Muscle layer of duodenum (tissue), 2 donors: ENCODE results near the gene ZNF248.
A peak's percentile ranks its signal among the peaks of the same experiment; 100 is the strongest.

Source experiments
- H3K27ac ChIP-seq: one replicate; pipeline ENCODE4 v1.7.0; 2013; ENCODE audit warnings: mild to moderate bottlenecking, low read length
- H3K27me3 ChIP-seq: one replicate; pipeline ENCODE4 v1.7.0; 2013; ENCODE audit warnings: low read depth, mild to moderate bottlenecking, control low read depth, low read length
- H3K36me3 ChIP-seq, 2 donors: one replicate each; pipeline ENCODE4 v1.7.0; 2013; ENCODE audit warnings: low read length in 2 of 2, control low read depth in 1 of 2, mild to moderate bottlenecking in 1 of 2; ENCODE audit not compliant: insufficient read depth in 2 of 2, control insufficient read depth in 1 of 2
- H3K4me1 ChIP-seq, 2 donors: one replicate each; pipeline ENCODE4 v1.7.0; 2013; ENCODE audit warnings: low read length in 2 of 2, mild to moderate bottlenecking in 2 of 2, control low read depth in 1 of 2, moderate library complexity in 1 of 2; ENCODE audit not compliant: insufficient read depth in 2 of 2, control insufficient read depth in 1 of 2
- H3K4me3 ChIP-seq, 2 donors: one replicate each; pipeline ENCODE4 v1.7.0; 2013; ENCODE audit warnings: low read length in 2 of 2, low read depth in 1 of 2, mild to moderate bottlenecking in 1 of 2
- H3K9me3 ChIP-seq, 2 donors: one replicate each; pipeline ENCODE4 v1.7.0; 2013; ENCODE audit warnings: low read length in 2 of 2, control low read depth in 1 of 2, mild to moderate bottlenecking in 1 of 2; ENCODE audit not compliant: control insufficient read depth in 1 of 2
- donor health status: healthy.

ZNF248 gene

DNA sequence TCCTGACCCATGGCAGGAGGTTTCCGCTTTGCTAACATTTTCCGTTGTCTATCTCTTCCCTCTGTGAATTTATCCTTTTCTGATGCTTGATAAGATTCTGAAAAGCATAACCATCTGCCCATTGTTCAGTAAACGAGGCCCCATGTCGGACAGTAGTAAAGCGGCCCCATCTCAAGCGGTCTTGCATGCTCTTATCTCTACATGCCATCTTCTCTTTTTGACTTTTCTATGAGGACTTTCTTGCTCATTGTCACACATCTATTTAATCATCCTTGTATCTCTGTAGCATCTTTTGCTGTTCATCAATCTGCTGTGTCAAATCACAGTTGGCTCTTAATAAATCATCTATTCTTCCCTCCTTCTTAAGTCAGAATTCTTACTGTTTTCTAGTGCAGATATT, 37.6 kb downstream of the ZNF248 start:
- Histone ChIP-seq H3K36me3 (no peaks in the 10 kb centered on the region), H3K27me3 (no peaks in the 10 kb centered on the region), H3K9me3 (peaks cover 16% of the 10 kb centered on the region in 2 donors), H3K4me1 (no peaks in the 10 kb centered on the region), H3K27ac (no peak overlapping the region), H3K4me3 (no peak overlapping the region)

DNA sequence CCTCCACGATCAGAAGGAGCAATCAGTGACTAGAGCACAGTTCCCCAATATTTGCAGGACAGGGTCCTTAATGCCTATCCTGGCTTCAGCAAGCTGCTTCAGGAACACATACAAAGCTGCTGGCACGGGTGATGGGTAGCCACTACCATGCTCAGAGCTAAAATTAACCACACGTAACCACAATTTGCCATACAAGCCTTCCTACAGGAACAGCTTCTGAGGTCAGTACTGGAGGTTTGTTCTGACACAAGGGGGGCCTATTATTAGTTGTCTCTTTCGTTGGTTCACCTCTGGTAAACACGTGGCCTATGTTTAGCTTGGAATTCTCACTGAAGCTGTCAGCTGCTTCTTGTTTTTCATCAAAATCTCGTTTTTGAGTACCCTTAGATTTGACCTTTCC, 41.1 kb downstream of the ZNF248 start:
- Histone ChIP-seq H3K27ac (no peak overlapping the region), H3K9me3 (peaks cover 23 to 46% of the 10 kb centered on the region in 2 donors), H3K36me3 (peaks cover 0 to 11% of the 10 kb centered on the region in 2 donors), H3K27me3 (no peaks in the 10 kb centered on the region), H3K4me1 (no peaks in the 10 kb centered on the region), H3K4me3 (peak overlapping the region in 1 of 2 donors; percentile 17)

DNA sequence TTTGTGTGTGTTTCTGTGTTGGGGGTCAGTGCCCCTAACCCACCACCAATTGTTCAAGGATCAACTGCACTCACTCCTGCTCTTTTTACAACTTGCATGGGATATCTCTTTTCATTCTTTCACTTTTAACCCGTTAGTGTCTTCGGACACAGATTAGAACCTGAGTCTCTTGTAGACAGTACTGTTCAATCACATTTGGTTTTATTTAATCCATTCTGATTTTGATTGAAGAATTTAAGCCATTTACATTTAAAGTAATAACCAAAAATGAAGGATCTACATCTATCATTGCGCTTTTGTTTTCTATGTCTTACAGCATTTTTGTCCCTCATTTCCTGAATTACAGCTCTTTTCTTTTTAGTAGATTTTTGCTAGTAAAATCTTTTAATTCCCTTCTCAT, 43.6 kb downstream of the ZNF248 start:
- Histone ChIP-seq H3K27me3 (no peaks in the 10 kb centered on the region), H3K9me3 (peaks cover 23 to 52% of the 10 kb centered on the region in 2 donors), H3K36me3 (peaks cover 0 to 11% of the 10 kb centered on the region in 2 donors), H3K4me3 (no peak overlapping the region), H3K4me1 (no peaks in the 10 kb centered on the region), H3K27ac (no peak overlapping the region)

DNA sequence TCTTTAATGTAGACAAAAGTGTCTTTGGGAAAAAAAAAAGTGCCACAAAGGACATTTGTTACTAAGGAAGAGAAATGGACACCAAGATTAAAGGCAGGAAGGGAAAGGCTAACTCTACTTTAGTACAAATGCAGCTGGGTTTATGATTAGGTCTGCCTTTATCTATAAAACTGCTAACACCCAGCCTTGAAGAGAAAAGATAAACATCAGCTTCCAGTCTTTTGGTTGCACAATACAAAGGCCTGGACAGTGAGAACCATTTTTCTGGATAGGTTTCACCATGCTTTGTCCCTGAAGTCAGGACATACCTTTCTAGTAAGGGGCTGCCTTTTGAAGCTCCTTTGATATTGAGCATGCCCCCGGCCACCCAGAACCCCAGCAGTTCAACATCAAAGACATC, 45.1 kb downstream of the ZNF248 start:
- no peaks in the 10 kb centered on the region for H3K4me1 ChIP-seq
- no peak overlapping the region for H3K27ac ChIP-seq
- no peaks in the 10 kb centered on the region for H3K27me3 ChIP-seq
- peaks cover 0 to 11% of the 10 kb centered on the region in 2 donors for H3K36me3 ChIP-seq
- H3K4me3 ChIP-seq, result no peak overlapping the region
- H3K9me3 ChIP-seq, result peaks cover 23 to 49% of the 10 kb centered on the region in 2 donors

DNA sequence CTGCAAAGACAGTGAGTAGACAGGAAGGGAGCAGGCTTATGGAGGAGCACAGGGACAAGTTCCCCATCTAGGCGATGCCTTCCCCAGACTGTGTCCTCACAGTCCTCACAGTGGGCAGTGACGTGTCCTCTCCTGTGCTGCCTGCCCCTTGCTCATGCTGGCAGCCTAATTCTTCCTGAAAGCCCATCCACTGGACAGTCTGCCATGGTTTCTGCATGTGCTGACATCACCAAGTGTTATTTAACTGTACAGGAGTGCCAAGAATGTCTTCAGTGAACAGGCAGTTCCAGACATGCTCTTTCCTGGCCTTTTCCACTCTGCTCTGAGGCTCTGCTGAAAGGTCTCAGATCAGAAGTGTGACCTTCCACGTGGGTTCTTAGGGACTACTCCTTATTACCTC, 54.1 kb downstream of the ZNF248 start:
- Histone ChIP-seq H3K27ac (no peak overlapping the region), H3K9me3 (no peaks in the 10 kb centered on the region), H3K36me3 (peaks cover 0 to 16% of the 10 kb centered on the region in 2 donors), H3K4me1 (no peaks in the 10 kb centered on the region), H3K4me3 (no peak overlapping the region), H3K27me3 (no peaks in the 10 kb centered on the region)

DNA sequence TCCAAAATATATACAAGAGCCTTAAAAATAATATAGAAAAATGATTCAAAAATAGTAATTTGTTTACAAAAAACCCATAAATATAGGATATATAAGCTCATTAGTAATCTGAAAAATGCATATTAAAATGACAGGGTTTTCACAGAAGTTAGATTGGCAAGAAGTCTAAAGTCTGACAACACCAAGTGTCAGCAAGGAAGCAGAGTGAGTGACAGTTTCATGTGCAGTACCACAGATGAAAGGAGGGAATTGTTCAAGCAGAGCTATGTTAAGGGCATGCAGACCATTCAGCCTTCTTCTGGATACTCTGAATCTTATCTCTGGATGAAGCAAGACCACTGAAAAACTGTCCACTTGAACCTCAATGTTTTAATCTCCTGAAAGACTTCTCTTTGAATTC, 55.9 kb downstream of the ZNF248 start:
- H3K27ac ChIP-seq, result no peak overlapping the region
- no peak overlapping the region for H3K4me3 ChIP-seq
- H3K36me3 ChIP-seq, result peaks cover 0 to 16% of the 10 kb centered on the region in 2 donors
- no peaks in the 10 kb centered on the region for H3K27me3 ChIP-seq
- H3K4me1 ChIP-seq, result no peaks in the 10 kb centered on the region
- no peaks in the 10 kb centered on the region for H3K9me3 ChIP-seq

DNA sequence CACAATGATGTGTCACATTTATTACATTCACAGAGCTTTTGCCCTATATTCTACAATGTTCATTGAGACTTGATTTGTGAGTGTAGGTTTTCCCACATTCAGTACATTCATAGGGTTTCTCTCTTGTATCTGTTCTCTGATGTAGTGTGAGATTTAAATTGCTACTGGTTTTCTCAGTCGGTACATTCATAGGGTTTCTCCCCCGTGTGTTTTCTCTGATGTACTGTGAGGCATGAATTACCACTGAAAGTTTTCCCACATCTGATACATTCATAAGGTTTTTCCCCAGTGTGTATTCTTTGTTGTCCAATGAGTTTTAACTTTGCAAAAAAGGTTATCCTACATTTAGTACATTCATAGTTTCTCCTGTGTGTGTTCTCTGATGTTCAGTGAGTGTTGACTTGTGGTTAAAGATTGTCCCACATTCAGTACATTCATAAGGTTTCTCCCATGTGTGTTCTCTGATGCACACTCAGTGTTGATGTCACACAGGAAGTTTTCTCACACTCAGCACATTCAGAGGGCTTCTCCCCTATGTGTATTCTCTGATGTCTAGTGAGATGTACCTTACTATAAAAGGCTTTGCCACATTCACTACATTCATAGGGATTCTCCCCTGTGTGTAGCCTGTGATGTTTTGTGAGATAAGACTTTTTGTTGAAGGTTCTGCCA, 63.0 kb downstream of the ZNF248 start:
- no peak overlapping the region for H3K4me3 ChIP-seq
- peaks cover 0 to 16% of the 10 kb centered on the region in 2 donors for H3K36me3 ChIP-seq
- no peaks in the 10 kb centered on the region for H3K4me1 ChIP-seq
- H3K9me3 ChIP-seq, result peaks cover 4 to 28% of the 10 kb centered on the region in 2 donors
- H3K27me3 ChIP-seq, result no peaks in the 10 kb centered on the region
- no peak overlapping the region for H3K27ac ChIP-seq

DNA sequence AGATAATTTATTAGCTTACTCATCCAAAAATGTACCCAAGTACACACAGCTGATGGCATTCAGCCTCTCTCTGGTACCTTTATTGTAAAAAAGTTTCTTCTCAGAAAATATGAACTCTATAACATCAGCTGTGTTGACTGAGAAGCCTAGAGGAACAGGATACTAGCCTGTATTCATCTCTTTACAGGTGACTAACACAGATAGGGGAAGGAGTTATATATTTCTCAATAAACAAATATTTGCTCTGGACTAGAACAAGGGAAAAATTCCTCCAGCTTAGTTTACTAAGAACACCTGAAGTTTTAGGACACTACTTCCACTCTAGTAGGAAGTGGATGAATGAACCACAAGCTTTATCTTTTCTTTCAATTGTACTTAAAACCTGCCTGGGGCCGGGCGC, 67.8 kb downstream of the ZNF248 start:
- Histone ChIP-seq H3K36me3 (peaks cover 0 to 9% of the 10 kb centered on the region in 2 donors), H3K27me3 (no peaks in the 10 kb centered on the region), H3K9me3 (peaks cover under 1 to 22% of the 10 kb centered on the region in 2 donors), H3K4me3 (no peak overlapping the region), H3K4me1 (no peaks in the 10 kb centered on the region), H3K27ac (no peak overlapping the region)

DNA sequence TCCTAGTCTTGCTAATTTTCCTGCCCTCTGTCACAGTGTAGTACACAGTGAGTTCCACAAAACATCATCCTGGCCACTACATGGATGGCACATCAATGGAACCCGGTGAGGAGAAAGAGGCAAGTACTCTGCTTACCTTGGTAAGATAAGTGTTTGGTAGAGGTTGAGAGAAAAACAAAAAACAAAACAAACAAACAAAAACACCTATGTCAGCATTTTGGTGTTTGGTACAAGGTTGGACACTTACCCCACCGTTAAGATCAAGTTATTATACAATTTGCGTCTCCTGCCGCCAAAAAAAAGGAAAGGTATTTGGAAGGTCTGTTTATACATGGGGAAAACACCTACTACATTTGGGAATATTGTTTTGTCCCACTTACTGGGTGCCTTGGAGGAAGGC, 72.7 kb downstream of the ZNF248 start:
- H3K4me3 ChIP-seq, result no peak overlapping the region
- H3K9me3 ChIP-seq, result peaks cover 0 to 21% of the 10 kb centered on the region in 2 donors
- no peaks in the 10 kb centered on the region for H3K36me3 ChIP-seq
- no peaks in the 10 kb centered on the region for H3K4me1 ChIP-seq
- no peaks in the 10 kb centered on the region for H3K27me3 ChIP-seq
- H3K27ac ChIP-seq, result no peak overlapping the region

DNA sequence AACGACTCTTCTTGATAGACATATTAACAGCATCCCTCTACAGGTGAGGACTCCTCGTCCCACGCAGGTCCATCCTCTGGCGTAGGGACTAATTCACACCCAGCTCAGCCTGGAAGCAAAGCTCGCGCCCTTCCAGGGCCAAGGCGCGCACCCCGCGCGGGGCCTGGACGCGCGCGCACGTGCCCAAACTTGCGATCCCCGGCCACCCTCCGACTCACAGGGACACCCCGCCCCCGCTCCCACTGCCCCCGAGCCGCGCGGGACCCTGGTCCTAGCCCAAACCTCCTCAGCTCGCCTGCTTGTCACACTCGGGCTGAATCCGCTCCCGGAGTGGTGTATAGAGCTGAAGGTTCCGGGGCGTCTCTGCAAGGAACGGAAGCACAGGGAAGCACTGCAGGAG, 76.9 kb downstream of the ZNF248 start:
- Histone ChIP-seq H3K4me3 (peak overlapping the region in 1 of 2 donors; percentile 50), H3K36me3 (no peaks in the 10 kb centered on the region), H3K4me1 (no peaks in the 10 kb centered on the region), H3K9me3 (peaks cover 8 to 14% of the 10 kb centered on the region in 2 donors), H3K27me3 (no peaks in the 10 kb centered on the region), H3K27ac (no peak overlapping the region)

DNA sequence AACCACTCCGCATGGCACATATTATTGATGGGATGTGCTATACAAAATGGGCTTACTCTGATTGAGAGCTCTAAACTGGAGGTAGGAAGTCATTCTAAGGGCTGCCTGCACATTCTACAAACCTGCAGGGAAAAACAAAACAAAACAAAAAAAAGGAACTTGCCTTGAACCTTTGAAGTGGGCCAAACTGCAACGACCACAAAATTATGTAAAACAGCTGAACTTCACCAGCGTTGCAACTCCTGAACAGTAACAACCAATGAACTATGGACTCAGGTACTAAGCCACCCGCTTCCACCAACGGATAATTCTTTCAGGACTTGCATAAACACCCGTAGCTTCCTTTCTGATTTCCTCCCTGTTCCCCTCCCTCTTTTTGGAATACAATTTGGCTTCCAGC, 80.4 kb downstream of the ZNF248 start:
- H3K9me3 ChIP-seq, result peaks cover 8 to 19% of the 10 kb centered on the region in 2 donors
- H3K4me3 ChIP-seq, result no peak overlapping the region
- no peak overlapping the region for H3K27ac ChIP-seq
- no peaks in the 10 kb centered on the region for H3K36me3 ChIP-seq
- no peaks in the 10 kb centered on the region for H3K27me3 ChIP-seq
- no peaks in the 10 kb centered on the region for H3K4me1 ChIP-seq

DNA sequence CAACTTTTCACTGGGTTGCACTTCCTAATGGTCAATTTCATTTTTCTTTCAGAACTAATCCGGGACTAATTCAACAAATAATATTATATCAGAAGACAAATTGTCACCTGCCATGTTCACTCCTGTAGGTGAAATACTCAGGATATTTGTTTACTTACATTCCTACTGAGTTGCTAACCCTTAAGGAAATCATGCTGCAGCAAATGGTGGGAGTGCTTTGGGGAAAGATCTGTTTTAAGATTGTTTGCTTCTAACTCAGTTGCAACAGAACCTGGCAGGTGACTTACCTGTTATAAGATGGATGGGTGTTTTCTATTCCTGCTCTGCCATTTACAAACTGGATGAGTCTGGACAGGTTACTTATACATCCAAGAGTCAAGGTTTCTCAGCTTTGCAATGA, 81.8 kb downstream of the ZNF248 start:
- H3K4me1 ChIP-seq, result no peaks in the 10 kb centered on the region
- H3K9me3 ChIP-seq, result peaks cover 8 to 10% of the 10 kb centered on the region in 2 donors
- no peaks in the 10 kb centered on the region for H3K27me3 ChIP-seq
- H3K27ac ChIP-seq, result no peak overlapping the region
- H3K36me3 ChIP-seq, result no peaks in the 10 kb centered on the region
- no peak overlapping the region for H3K4me3 ChIP-seq
